ENCODE measurements around the gene SCIN.

SCIN gene

GRCh38 chr7:12569673-12570072 lies 847 bp upstream of the SCIN start:
- no peak for FAIRE-seq

- FAIRE-seq = no peak
These were observed 369 bp upstream of the SCIN start for GRCh38 chr7:12570168-12570533.

- FAIRE-seq = no peak
These were observed 1.2 kb downstream of the SCIN start for GRCh38 chr7:12571691-12572090.

GRCh38 chr7:12572941-12573575 lies 2.5 kb downstream of the SCIN start:
- FAIRE-seq = no peak

GRCh38 chr7:12573885-12574284 lies 3.4 kb downstream of the SCIN start:
- FAIRE-seq = no peak

GRCh38 chr7:12578930-12579640 lies 8.6 kb downstream of the SCIN start:
- no peak for FAIRE-seq

- FAIRE-seq = no peak
These were observed 11.4 kb downstream of the SCIN start for GRCh38 chr7:12581897-12582296.

- no peak for FAIRE-seq
These were observed 11.8 kb downstream of the SCIN start for GRCh38 chr7:12582362-12582761.

GRCh38 chr7:12583176-12583575 lies 12.7 kb downstream of the SCIN start:
- FAIRE-seq = no peak

GRCh38 chr7:12583922-12584321 lies 13.4 kb downstream of the SCIN start:
- FAIRE-seq = no peak

GRCh38 chr7:12584930-12585329 lies 14.4 kb downstream of the SCIN start:
- FAIRE-seq = no peak

- no peak for FAIRE-seq
These were observed 15.8 kb downstream of the SCIN start for GRCh38 chr7:12586271-12586670.

- no peak for FAIRE-seq
These were observed 17.9 kb downstream of the SCIN start for GRCh38 chr7:12588259-12588904.

- FAIRE-seq = no peak
These were observed 20.0 kb downstream of the SCIN start for GRCh38 chr7:12590559-12590958.

GRCh38 chr7:12594122-12594897 lies 23.8 kb downstream of the SCIN start:
- FAIRE-seq = no peak

GRCh38 chr7:12595148-12595547 lies 24.6 kb downstream of the SCIN start:
- FAIRE-seq = no peak

GRCh38 chr7:12596225-12596790 lies 25.8 kb downstream of the SCIN start:
- no peak for FAIRE-seq

- no peak for FAIRE-seq
These were observed 30.9 kb downstream of the SCIN start for GRCh38 chr7:12601302-12601869.

- FAIRE-seq = no peak
These were observed 36.6 kb downstream of the SCIN start for GRCh38 chr7:12607134-12607533.

GRCh38 chr7:12609561-12609960 lies 39.0 kb downstream of the SCIN start:
- no peak for FAIRE-seq

GRCh38 chr7:12610899-12611298 lies 40.4 kb downstream of the SCIN start:
- no peak for FAIRE-seq

GRCh38 chr7:12612622-12613021 lies 42.1 kb downstream of the SCIN start:
- no peak for FAIRE-seq

Data from G401.6 (cell line).